Ramos (cell line): ENCODE measurements around the gene GPR6.

Experiments
- in situ Hi-C: fragments of 300-500 bp; cut with MboI; formaldehyde crosslinking; loops from one replicate; pipeline ENCODE4 v1.14.3; 2022; ENCODE audit warnings: low sequenced_read_pairs; ENCODE audit not compliant: unreplicated experiment

Gene GPR6

GRCh38 chr6:109998159-109998785 is 20.2 kb downstream of the GPR6 start:
- in situ Hi-C loops: no loop called here

DNA sequence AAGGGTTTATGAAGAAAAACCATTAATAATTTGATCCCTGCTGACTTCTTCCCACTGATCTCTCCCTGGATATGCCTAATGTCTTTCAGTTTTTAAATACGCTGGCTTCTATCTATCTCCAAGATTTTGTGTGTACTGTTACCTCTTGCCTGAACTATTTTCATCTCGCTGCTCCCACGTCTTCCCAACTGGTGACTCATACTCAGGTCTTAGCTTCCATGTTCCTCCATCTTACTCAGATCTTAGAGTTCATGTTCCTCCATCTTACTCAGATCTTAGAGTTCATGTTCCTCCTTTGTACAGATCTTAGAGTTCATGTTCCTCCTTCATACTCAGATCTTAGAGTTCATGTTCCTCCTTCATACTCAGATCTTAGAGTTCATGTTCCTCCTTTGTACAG is 21.6 kb downstream of the GPR6 start:
- in situ Hi-C loops: no loop called here

- in situ Hi-C loops: no loop called here
Measured at GRCh38 chr6:110002676-110003075, 24.6 kb downstream of the GPR6 start.

DNA sequence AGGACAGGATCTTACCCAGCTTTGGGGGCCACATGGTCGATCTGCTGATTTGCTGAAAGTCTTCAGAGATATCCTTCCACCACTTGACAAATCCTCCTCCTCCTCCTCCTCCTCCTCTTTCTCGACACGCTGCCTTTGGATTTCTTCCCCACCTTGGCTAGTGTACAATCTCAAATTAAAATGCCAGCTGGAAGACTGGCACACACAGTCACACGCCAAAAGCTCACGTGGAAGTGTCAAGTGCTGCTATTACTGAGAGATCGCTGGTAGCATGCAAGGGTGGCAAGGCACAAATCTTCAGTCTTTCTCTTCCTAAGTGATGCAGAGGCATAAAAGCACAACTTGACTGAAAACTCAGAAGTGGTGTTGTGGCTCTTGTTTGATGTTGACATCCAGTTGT is 35.3 kb downstream of the GPR6 start:
- in situ Hi-C loops: no loop called here

- in situ Hi-C loops: no loop called here
Measured at GRCh38 chr6:110015206-110015605, 37.1 kb downstream of the GPR6 start.

DNA sequence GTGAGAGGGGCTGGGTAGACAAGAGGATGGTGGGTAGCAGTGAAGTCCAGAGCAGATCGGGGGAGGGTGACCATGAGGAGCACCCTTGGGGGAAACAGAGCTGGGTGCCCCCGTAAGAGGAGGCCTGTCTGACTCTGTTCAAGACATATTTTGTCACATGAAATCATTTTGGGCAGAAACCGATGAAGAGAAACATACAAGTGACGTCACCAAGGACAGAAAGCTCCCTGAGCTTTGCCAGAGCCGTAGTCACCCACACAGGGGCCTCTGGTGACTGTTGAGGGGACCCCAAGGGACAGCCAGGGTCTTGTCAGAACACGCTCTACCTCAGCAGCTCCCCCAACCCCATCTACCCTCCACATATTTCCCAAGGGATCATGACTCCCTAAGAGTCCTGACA is 39.2 kb downstream of the GPR6 start:
- in situ Hi-C loops: no loop called here

GRCh38 chr6:110017946-110018345 is 39.8 kb downstream of the GPR6 start:
- in situ Hi-C loops: no loop called here

GRCh38 chr6:110018486-110018885 is 40.4 kb downstream of the GPR6 start:
- in situ Hi-C loops: no loop called here

GRCh38 chr6:110020888-110021287 is 42.8 kb downstream of the GPR6 start:
- in situ Hi-C loops: no loop called here

DNA sequence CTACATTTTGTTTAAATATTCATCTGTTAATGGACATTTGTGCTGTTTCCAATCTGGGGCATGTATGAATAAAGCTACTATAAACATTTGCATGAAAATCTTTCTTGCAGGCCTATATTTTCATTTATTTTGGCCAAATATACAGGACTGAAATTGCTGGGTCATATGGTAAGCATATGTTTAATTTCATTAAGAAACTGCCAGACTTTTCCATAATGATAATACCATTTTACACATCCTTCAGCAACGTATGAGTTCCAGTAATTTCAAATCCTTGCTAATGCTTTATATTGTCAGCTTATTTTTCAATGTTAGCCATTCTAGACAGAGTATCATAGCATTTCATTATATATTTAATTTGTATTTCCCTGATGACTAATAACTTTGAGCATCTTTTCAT is 51.0 kb downstream of the GPR6 start:
- in situ Hi-C loops: no loop called here
